LNCAP (cell line): ENCODE data around the gene WDR36.

ENCODE experiments used
- CTCF ChIP-seq: fragments of 450-650 bp; IDR thresholded peaks from 2 replicates; pipeline ENCODE4 v1.5.1; 2017; ENCODE audit warnings: mild to moderate bottlenecking

The WDR36 gene

GRCh38 chr5:111068213-111068612 lies 23.9 kb upstream of the WDR36 start:
- TF ChIP-seq CTCF = no peak

- TF ChIP-seq CTCF = no peak
Observed at GRCh38 chr5:111069839-111070238, 22.3 kb upstream of the WDR36 start.

- TF ChIP-seq CTCF = no peak
Observed at GRCh38 chr5:111070272-111071134, 21.6 kb upstream of the WDR36 start.

GRCh38 chr5:111071413-111071812 lies 20.7 kb upstream of the WDR36 start, which contains the start of gene TSLP:
Gene TSLP, plus strand, starts transcription at chr5:111071713. Its CDS starts 178 bp downstream, at chr5:111071891.
- TF ChIP-seq CTCF = no peak

GRCh38 chr5:111072949-111073682 lies 19.0 kb upstream of the WDR36 start:
- TF ChIP-seq CTCF = no peak

- TF ChIP-seq CTCF = no peak
Observed at GRCh38 chr5:111074244-111074643, 17.9 kb upstream of the WDR36 start.

- no peak for TF ChIP-seq CTCF
Observed at GRCh38 chr5:111075520-111075919, 16.6 kb upstream of the WDR36 start.
